NCI-H510A (cell line): ENCODE results near the gene PAK3.
A peak's percentile ranks its signal among the peaks of the same experiment; 100 is the strongest.

ENCODE experiments used
- DNase-seq: peaks from one replicate; lab custom pipeline; 2025; lab: John Stamatoyannopoulos, UW

PAK3 gene

DNA sequence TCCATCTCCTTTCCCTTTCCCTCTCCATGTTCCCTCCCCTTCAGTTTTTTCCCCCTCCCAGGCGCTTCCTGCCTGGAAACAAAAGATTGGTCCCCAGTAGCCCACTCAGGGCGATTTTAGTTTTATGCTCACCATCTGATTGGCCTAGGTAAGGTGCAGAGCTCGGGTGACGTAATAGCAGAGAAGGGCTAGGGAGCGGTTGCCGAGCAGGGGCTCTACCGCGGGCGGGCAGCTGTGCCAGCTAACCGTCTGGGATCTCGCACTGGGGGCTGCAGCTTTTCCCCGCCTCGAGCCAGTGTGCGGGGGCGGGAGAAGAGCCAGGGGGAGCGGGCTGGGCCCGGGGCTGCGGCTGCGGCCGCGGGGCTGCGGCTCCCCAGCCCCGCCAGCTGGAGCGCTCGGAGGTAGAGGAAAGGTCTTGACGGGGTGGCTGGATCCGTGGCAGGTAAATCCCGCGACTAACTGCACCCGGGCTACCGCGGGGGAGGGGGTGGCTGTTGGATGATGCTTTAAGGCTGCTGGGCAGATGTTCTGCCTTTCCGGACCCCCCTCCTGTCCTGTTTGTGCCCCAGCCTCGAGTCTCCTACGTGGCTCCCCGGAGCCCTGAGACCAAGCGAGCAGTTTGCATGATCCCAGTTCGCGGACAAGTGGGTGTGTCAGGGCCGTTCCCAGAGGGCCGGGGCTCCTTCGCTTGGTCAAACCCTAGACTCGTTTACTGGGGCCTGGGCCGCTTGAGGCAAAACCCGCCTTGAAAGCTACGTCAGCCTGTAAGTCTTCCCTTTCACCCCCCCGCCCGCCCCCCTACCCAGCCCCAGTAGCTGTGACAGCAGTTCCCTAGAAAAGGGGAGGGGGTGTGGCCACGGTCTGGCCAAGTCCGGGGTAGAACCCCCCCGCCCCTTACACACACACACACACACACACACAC lies at the start of gene PAK3:
Gene PAK3 (plus strand): TSS at position 218 of the 922 bp plus-strand sequence. CDS start 26,913 bp downstream, outside the sequence.
- DNase-seq = peak; percentile 39

DNA sequence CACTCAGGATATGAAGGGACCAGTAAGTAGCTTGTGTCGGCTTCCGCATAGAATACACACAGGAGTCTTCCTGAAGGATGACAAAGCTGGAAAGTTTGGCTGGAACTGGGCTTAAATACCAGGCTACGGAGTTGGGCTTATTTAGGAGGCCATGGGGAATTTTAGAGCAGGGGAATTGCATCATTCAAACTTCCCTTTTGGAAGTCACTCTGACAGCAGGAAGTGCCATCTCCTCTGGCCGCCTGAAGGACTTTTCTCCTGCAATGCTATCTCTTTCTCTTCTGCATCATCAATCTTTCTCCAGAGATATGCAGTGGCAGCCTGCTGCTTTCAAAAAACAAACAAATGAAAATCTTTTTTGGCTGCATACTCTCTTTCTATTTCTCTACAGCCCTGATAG lies 48.4 kb upstream of the PAK3 start:
- DNase-seq = no peak

DNA sequence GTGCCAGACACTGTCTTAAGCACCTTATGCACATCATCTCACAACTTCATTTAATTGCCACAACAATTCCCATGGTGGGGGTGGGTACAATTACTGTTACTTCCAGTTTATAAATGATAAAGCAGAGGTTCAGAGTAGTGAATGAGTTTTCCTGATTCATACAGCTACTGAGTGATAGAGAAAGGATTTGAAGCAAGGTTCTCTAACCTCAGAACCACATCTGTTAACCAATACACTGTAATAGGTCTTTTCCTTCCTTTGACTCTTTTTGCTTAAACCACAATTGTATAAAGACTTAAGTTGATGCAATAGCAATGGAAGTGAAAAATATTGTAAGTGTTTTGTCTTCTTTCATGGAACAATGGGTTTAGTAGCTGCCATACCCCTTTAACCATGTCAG lies 43.5 kb upstream of the PAK3 start:
- no peak for DNase-seq

DNA sequence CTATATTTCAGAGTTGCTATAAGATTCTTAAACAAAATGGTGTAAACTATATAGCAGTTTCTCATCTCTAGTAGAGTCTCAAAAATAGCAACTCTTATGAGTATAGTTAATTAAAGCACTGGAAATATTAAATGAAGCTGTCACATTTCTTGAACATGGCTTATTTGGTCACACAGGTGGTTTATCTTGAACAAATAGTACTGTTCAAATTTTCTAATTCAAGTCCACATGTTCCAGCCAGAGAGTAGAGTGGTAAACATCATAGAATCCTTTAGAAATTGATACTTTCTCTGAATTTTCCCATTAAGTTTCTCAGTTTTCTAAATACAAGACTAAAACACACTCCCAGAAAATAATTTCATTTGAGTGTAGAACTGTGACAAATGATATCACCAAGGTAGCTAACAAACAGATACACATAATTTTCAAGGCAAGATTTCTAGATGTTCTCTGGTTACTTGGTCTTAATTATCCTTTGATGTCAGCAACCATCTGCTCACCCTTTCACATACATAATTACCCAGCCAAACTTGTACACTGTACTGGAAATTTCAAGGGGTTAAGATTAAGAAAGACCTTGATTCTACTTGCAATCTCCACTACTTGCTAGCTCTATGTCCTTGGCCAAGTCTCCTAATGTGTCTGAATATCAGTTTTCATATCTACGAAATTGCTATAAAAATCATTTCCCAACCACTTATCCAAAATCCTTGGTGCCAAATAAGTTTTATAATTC lies 24.3 kb upstream of the PAK3 start:
- no peak for DNase-seq

DNA sequence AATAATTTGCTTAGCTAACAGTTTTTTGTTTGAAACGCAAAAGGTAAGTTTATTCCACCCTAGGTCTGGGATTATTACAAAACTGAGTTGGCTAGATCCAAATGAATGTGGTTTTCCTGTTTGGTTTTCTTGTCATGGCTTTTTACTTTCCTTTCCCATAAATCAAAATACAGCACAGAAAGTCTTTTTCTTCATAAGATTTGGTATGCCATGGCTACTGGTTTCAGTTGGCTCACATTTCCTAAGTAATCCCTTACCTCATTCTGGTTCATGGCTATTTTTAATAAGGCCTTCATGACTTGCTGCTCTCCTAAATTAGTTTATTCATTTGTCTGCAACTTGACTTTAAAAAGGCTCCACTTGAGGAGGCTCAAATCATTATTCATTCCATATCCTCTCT lies 12.9 kb upstream of the PAK3 start:
- no peak for DNase-seq

DNA sequence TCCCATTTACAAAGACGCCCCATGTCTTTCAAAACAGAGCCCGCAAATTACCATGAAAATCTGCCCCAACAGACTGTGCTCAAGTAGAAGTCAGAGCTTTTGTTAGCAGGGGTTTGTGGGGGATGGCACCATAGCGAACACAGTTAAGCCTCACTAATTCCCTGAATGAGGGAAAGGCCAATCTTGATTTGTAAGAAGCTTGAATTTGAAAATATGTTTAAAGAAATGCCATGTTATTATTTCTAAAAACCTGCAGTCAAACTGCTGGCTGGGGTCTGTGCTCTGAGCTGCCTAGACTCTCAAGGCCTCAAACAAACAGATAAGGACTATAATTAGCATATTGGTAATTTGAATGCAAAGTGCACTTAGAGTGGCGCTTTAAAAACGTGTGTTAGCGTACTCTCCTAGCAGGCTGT lies 9.4 kb upstream of the PAK3 start:
- DNase-seq = no peak

DNA sequence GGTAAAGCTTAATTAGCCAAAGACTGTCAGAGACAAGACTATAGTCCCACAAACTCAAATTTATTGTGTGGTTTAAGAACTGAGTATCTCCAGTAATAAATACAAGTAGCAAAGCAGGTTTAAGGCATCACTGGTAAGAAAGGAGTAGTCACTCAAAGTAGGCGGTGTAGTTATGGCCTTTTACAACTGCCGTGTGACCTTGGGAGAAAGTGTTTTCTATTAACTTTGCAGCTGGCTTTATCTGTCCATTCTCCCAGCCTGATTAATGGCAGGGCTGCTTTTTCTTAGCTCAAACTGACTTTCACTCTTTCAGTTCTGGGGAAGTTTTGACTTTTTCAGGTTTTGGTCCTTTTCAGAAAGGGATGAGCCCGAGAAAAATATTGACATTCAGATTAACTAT lies 7.4 kb upstream of the PAK3 start:
- no peak for DNase-seq

DNA sequence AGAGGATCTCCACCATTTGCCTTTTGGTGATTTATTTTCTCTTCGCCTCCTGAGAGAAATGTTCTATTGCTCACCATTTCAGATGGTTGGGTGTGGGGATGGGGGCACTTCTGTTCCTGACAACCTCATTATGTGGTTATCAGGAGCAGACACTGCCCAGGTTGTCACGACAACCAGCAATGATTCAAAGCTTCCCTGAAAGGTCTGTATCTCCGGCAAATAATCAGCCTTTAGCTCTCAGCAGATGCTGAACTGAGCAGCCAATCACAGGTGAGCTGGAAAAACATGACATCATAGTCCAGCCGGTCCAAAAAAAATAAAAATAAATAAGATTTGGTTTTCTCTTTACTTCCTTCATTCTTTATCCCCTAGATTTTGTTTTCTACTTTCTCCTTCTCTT lies 5.5 kb upstream of the PAK3 start:
- DNase-seq = no peak

DNA sequence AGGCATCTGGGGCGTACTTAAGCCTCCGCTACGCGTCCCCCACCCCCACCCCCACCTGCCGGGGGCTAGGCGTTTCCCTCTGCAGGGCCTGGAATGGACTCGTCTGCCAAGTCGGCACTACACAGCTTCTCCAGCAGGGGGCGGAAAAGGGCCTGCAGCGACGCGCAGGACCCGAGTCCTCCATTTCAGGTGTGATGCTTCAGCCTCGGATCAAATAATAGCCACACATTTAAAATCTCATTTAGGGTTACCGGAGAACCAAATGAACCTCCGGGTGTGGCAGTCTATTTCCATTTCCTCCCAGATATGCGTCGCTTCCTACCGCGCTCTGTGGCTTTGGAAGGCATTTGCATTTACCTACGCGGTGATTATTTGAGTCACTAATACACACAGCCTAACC lies 2.9 kb downstream of the PAK3 start:
- no peak for DNase-seq

DNA sequence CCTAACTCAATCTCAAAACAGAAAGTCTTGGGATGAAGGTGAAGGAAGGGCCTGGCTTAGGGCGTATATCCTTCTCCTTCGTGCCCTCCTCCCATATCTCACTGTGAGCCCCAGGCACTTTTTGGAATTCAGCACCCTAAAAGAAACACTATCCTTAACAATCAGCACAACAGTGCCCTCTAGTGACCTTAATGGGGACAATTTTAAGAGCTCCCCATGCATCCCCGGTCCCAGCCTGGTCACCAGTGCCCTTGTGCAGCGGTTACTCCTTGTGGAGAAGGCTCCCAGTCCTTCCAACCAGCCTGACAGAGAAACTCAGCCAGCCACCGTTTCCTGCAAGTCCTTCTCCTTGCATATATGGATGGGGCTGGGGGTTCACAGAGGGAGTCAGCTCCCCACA lies 4.2 kb downstream of the PAK3 start:
- no peak for DNase-seq

DNA sequence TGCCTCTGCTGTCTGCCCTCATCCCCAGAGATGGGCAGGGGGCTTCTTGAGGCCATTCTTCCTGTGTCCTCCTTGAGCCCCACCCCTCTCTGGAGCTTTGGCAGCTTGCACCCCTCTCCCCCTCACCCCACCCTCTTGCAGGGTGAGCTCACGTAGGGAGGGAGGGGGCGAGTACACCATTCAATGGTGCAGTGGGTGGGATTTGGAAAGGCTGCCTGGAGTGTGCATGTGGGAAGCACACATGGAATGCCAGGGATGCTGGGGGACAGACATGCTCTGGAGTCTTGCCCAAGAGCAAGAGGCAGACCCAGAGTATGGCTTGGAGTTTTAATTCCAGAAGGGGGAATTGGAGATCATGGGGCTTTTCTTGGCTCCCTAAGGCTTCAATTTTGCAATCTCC lies 5.6 kb downstream of the PAK3 start:
- DNase-seq = no peak

DNA sequence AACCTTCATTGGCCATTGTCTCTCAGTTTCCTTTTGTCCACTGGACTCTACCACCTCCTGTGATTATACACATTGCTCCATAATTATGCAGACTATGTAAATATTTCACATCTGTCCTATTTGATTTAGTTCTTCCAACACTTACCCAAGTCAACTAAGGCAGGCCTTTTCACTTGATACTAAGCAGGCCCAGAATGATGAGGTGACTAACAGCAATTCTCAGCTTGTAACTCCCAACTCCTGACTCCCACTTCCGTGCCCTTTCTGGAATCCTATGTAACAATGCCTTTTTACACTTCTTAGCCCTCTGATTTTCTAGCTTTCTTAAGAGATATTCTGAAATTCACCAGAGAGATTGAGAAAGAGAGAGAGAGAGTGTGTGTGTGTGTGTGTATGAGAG lies 6.6 kb downstream of the PAK3 start:
- no peak for DNase-seq

DNA sequence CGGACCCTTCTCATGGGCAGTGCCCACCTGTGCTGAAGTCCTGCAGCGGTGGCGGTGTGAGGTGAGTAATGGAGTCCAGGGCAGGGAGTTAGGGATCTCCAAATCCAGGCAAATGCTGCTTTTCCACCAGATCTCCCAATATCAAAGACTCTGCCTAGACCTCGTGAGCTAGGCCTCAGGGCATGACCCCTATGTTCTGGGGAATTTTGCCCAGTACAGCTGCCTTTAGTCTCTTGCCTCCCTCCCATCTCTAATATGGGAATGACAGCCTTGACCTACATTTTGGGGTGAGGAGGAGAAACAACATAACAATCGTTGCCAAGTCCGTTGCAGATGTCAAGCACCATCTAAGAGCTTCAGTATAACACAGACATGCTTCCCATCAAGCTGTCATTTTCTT lies 7.3 kb downstream of the PAK3 start:
- DNase-seq = no peak

DNA sequence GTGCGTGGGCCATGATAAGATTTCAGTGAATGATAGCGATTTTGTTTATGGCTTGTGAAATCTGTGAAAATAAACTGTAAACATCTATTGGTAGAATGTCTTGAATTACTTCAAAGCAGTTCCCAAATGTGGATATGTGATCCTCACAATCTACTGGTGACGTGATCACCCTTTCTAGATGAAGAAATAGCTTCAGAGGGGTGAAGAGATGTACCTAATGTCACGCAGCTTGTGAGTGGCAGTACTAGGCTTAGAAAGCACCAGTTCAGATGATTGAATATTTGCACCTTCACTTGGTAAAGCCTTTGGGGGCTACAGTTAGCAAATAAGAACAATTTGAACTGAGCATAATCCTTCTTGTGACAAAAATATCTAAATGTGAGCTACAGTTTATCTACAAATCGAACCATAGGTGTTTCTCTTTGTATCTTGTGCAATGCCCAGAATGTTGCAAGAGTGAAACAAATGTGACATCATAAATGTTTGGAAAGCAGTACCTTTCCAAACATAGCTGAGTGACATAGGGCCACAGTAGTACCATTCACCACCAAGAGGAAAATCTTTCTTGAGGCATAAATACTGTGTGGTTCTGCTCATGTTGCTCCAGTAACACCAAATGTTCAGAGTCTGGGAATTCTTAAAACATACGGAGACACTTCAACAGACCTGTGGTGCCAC lies 14.2 kb downstream of the PAK3 start:
- DNase-seq = no peak

DNA sequence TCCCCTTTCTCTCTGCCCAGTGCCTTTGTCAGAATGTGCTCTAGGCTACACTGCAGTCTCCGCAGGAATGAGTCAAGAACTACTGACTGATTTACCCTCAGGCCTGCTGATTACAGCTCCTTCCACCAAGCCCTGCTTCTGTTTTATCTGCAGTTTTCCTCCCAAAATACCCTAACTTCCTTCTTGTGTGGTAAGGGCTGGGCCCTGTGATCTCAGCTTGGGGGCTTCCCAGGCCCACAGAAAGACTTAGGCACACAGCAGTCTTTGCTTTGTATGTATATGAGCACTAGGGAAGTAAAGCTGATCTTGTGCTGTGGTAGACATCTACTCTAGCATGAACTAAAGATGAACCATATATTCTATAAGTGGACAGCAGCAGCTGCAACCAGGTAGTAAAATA lies 18.8 kb downstream of the PAK3 start:
- no peak for DNase-seq

DNA sequence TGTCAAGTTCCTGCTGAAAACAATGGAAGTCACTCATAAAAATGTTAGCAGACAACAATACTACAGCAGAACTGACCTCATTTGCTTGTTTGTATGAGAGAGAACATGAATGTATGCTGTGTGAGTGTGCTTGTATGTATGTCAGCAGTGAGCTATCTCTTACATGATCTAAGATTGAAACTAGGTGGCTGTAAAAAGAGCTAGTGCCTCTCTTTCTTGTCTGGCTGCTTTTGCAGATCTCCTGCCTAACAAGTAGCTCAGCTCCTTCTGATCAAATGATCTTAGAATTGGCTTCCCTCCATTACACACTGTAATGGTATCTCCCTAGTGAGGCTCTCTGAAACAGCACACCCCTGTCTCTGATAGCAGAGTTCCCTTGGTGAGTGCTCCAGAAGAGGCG lies 20.7 kb downstream of the PAK3 start:
- DNase-seq = no peak

DNA sequence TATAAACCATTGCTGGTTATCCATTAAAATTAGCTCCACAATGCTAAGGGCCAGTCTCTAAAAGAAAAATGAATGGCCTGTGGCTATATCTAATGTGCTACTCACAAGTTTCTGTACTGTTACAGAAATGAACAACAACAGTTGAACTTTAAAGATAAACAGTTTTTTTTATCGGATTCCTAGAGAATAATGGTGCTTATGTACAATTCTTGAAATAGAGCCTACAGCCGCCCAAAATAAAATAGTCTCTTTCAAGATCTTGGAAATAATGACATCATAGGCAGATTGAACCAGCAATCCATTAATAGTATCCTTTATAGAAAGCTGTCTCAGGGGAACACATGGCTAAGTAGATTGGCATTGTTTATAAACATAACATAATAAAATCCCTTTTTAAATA lies 23.4 kb downstream of the PAK3 start:
- no peak for DNase-seq

DNA sequence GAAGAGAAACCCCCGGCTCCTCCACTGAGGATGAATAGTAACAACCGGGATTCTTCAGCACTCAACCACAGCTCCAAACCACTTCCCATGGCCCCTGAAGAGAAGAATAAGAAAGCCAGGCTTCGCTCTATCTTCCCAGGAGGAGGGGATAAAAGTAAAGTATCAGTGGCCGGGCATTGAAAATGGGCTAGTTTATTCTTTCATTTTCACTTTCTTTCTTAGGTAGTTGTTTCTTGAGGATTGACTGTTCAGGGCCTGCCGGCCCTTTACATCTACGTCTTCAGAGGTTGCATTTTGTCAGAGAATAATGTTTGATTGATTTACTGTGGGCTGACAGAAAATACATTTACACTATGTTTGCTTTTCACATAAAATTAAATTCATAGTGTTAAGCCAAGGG lies 27.1 kb downstream of the PAK3 start:
- no peak for DNase-seq

DNA sequence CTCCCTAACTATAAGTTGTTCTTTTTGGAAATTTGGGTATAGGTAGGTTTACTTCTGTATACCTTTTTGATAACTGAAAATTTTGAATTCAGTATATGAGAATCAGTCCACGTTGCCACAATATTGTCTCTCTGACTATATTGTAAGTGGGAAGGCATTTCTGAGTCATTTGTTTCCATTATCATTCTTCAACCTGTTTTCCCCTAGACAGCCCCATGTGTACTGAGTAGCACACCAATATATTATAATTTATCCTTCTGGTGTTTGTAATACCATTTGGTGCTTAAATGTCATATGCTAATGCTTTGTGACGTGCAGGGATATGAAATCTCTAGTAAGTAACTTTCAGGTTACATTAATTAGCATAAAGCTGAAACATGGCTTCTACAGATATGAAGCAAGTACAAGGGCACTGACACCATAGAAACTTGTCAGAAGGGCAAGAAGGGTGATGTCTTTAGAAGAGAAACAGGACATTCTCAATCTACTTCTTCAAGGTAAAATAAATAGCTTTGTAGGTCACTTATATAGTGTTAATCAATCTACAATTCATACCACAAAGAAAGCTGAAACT lies 27.7 kb downstream of the PAK3 start:
- DNase-seq = no peak

DNA sequence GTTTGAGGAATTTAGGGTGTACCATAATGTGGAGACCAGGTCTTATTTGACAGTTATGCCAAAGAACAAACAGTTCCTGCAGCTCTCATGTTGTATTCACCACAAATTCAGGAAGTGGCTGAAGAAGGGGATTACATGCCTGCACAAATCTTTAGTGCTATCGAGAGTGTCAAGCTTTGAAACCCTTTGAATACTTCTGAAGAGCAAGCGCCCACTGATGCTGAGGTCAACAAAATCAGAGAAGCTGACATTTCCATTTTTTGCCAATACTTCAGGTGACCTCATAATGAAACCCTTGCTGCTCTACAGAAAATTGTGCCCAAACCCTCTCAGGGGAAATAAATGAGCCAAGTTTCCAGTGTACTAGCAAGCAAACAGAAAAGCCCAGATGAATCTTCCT lies 28.4 kb downstream of the PAK3 start:
- no peak for DNase-seq

DNA sequence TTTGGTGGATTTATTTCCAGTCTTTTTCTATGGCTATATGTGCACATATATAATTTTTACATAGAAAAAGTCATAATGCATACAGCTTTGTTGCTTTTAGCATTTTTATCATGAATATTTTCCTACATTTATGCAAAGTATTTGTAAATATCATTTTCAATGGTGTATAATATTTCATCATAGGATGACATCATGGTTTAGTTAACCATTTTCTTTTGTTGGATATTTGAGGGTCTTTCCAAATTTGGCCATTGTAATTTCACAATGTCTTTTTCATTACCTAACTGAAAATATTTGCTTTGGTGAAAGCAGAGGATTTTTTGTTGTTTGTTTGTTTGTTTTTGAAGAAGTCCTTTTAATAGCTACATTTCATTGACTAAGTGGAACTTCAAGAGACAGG lies 31.0 kb downstream of the PAK3 start:
- DNase-seq = no peak

DNA sequence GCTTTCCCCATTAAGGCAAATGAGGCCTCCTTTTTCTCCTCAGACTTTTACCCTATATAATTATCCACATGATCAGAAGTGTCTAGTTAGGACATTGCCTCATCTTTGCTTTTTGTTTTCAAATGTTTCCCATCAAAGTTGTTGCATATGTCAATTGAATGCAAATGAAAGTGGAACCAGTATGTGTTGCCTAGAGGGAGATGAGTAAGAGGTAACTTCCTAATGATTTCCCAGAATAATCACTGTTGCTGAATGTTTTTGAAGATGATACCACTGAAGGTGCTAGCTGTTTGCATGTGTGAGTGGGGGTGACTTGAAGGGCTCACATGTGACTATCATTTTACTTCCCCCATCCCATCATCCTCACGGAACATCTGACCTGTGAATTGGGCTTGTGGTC lies 33.9 kb downstream of the PAK3 start:
- no peak for DNase-seq

DNA sequence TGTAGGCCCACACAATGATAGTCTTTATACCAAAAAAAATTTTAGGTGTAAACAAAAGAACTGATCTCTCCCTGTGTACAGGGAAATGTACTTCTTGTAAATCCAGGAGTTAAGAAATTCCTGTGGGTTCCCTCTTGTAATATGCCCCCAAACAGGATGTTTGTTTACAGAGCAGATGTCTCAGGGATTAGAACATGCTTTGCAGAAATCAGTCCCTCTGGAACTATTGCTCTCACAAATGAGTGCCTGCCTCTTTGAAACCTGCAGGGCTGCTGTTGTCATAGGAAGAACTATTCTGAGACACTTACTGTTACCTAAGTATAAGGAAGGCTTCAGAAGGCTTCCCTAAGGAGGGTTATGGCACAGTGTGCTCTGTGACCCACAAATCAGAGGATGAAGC lies 35.6 kb downstream of the PAK3 start:
- no peak for DNase-seq
